IMR-90 (cell line): Measurements from ENCODE around the gene PKD1L1. TPM values are rescaled to one million over a fixed set of nuclear protein-coding genes. Genes with fewer than 3 reads are reported as not detected.

Experiments
- ATAC-seq: fragments of 200-7000 bp; cut with Tn5 transposase; 2 replicates; pipeline ENCODE4 v1.9.1; 2020; ENCODE audit warnings: low read depth, mild to moderate bottlenecking, moderate library complexity
- BruUV-seq: library from RNA; stranded (reverse); fragments of 400-500 nt; replicated peaks from 2 replicates; lab custom pipeline; 2021; lab: Mats Ljungman, UMichigan
- CTCF ChIA-PET: fragments of 300-600 bp; formaldehyde crosslinking; extraction: SDS; loops from one replicate; lab custom pipeline; 2021; ENCODE audit warnings: antibody characterized with exemption; lab: Yijun Ruan, JAX
- POLR2A ChIA-PET: fragments of 300-600 bp; sonication (Branson Sonifier 250); formaldehyde crosslinking; loops from one replicate; lab custom pipeline; 2022; ENCODE audit warnings: antibody characterized with exemption; ENCODE audit not compliant: unreplicated experiment; lab: Charles Lee
- DNase-seq: peaks from one replicate; pipeline ENCODE4 v3.0.0; 2013
- H2AFZ ChIP-seq: replicated peaks from 2 replicates; pipeline ENCODE3; 2013; ENCODE audit warnings: low read length, mild to moderate bottlenecking; ENCODE audit not compliant: poor library complexity
- H2AK5ac ChIP-seq: 2 replicates; pipeline ENCODE4 v1.6.1; 2013; ENCODE audit warnings: low read depth, low read length, inconsistent platforms
- H2AK9ac ChIP-seq: replicated peaks from 2 replicates; pipeline ENCODE3; 2013; ENCODE audit warnings: mild to moderate bottlenecking, low read depth, low read length, moderate library complexity; ENCODE audit not compliant: poor library complexity
- H2BK120ac ChIP-seq: 2 replicates; pipeline ENCODE4 v1.6.1; 2013; ENCODE audit warnings: low read depth, low read length, inconsistent platforms
- H2BK15ac ChIP-seq: 3 replicates; pipeline ENCODE4 v1.6.1; 2013; ENCODE audit warnings: low read depth, low read length, inconsistent platforms
- H2BK20ac ChIP-seq: 2 replicates; pipeline ENCODE4 v1.6.1; 2013; ENCODE audit warnings: low read depth, mild to moderate bottlenecking, inconsistent platforms, low read length, moderate library complexity
- H2BK5ac ChIP-seq: 2 replicates; pipeline ENCODE4 v1.6.1; 2013; ENCODE audit warnings: mild to moderate bottlenecking, low read depth, low read length, inconsistent platforms; ENCODE audit not compliant: poor library complexity, severe bottlenecking
- H3K14ac ChIP-seq: replicated peaks from 2 replicates; pipeline ENCODE4 v1.6.1; 2013; ENCODE audit warnings: low read depth, low read length, inconsistent platforms
- H3K18ac ChIP-seq: 2 replicates; pipeline ENCODE4 v1.6.1; 2013; ENCODE audit warnings: low read depth, low read length, control low read depth
- H3K23ac ChIP-seq: 2 replicates; pipeline ENCODE4 v1.6.1; 2013; ENCODE audit warnings: low read depth, low read length, inconsistent platforms
- H3K27ac ChIP-seq: 2 replicates; pipeline ENCODE4 v1.5.1; 2013; ENCODE audit warnings: mild to moderate bottlenecking, control low read depth, low read length; ENCODE audit not compliant: insufficient read depth
- H3K27me3 ChIP-seq: 2 replicates; pipeline ENCODE4 v1.6.1; 2013; ENCODE audit warnings: low read length; ENCODE audit not compliant: control insufficient read depth, insufficient read depth
- H3K36me3 ChIP-seq: 2 replicates; pipeline ENCODE4 v1.6.1; 2013; ENCODE audit warnings: low read length, mixed read lengths; ENCODE audit not compliant: control insufficient read depth, insufficient read depth
- H3K4ac ChIP-seq: 2 replicates; pipeline ENCODE4 v1.6.1; 2013; ENCODE audit warnings: low read depth, low read length, inconsistent platforms
- H3K4me1 ChIP-seq: 2 replicates; pipeline ENCODE4 v1.6.1; 2013; ENCODE audit warnings: low read length, mixed read lengths; ENCODE audit not compliant: control insufficient read depth, insufficient read depth
- H3K4me2 ChIP-seq: 2 replicates; pipeline ENCODE4 v1.6.1; 2013; ENCODE audit warnings: low read depth, mild to moderate bottlenecking, control low read depth, low read length, moderate library complexity
- H3K4me3 ChIP-seq: 2 replicates; pipeline ENCODE4 v1.5.1; 2013; ENCODE audit warnings: low read depth, mild to moderate bottlenecking, control low read depth, low read length, moderate library complexity; ENCODE audit not compliant: insufficient read depth
- H3K56ac ChIP-seq: 2 replicates; pipeline ENCODE4 v1.6.1; 2013; ENCODE audit warnings: low read length, inconsistent platforms; ENCODE audit not compliant: insufficient read depth; ENCODE audit errors: extremely low read depth
- H3K79me1 ChIP-seq, 2 experiments: 2 replicates each; pipeline ENCODE4 v1.6.1; 2013; ENCODE audit warnings: low read length in 2 of 2, inconsistent platforms in 1 of 2, low read depth in 1 of 2
- H3K9ac ChIP-seq: 2 replicates; pipeline ENCODE4 v1.6.1; 2013; ENCODE audit warnings: low read depth, low read length, control low read depth
- H3K9me1 ChIP-seq: 2 replicates; pipeline ENCODE4 v1.6.1; 2013; ENCODE audit warnings: low read length, inconsistent platforms; ENCODE audit not compliant: insufficient read depth
- H3K9me3 ChIP-seq: 2 replicates; pipeline ENCODE4 v1.6.1; 2013; ENCODE audit warnings: low read length; ENCODE audit not compliant: control insufficient read depth, insufficient read depth
- H4K20me1 ChIP-seq: 2 replicates; pipeline ENCODE4 v1.6.1; 2013; ENCODE audit warnings: low read length, inconsistent platforms; ENCODE audit not compliant: insufficient read depth
- H4K5ac ChIP-seq: 2 replicates; pipeline ENCODE4 v1.6.1; 2013; ENCODE audit warnings: mild to moderate bottlenecking, low read depth, low read length, control low read depth
- H4K8ac ChIP-seq, 2 experiments: 2 replicates each; pipeline ENCODE4 v1.6.1; 2013; ENCODE audit warnings: low read depth in 2 of 2, low read length in 2 of 2, control low read depth in 1 of 2, inconsistent platforms in 1 of 2
- H4K91ac ChIP-seq: 2 replicates; pipeline ENCODE4 v1.6.1; 2013; ENCODE audit warnings: low read depth, low read length, inconsistent platforms; ENCODE audit not compliant: insufficient read depth
- WGBS, 2 experiments: methylation state at CpG; one replicate each; pipeline versions ENCODE4 v1.1.5 to v1.1.7; 2013; ENCODE audit warnings: missing lambda C conversion rate in 2 of 2; ENCODE audit not compliant: insufficient read length in 1 of 2; ENCODE audit errors: extremely low coverage in 2 of 2; 5-methylcytosine and 5-hydroxymethylcytosine counted together
- dilution Hi-C: fragments of 300-500 bp; cut with HindIII; formaldehyde crosslinking; loops from one replicate; pipeline ENCODE4 v1.14.3; 2018; ENCODE audit warnings: low sequenced_read_pairs; ENCODE audit not compliant: unreplicated experiment
- in situ Hi-C: fragments of 300-500 bp; cut with MboI; formaldehyde crosslinking; loops from 3 replicates; pipeline ENCODE4 v1.14.3; 2019; ENCODE audit warnings: low sequenced_read_pairs, inconsistent platforms, mixed read lengths
- intact Hi-C: fragments of 100-400 bp; cut with micrococcal nuclease; formaldehyde crosslinking; loops from 2 replicates; pipeline ENCODE4 v1.10.0; 2022
- polyA plus RNA-seq, 3 experiments: library from polyadenylated mRNA; depleted of rRNA; stranded (reverse); fragments of >200 nt; gene quantifications; 2 replicates each; pipeline ENCODE4 v1.2.3, GENCODE V29; 2012; ENCODE audit warnings: low replicate concordance in 1 of 3
- total RNA-seq: library from RNA; depleted of rRNA; stranded (reverse); fragments of >200 nt; gene quantifications from 2 replicates; pipeline ENCODE4 v1.2.3, GENCODE V29; 2012
- TF ChIP-seq, protein P1 (sequence below): fragments of 150-350 bp; IDR thresholded peaks from 2 replicates; pipeline ENCODE4 v1.6.1; 2016; ENCODE audit warnings: low read depth, mild to moderate bottlenecking, low read length, moderate library complexity, borderline replicate concordance
- TF ChIP-seq, protein P2 (sequence below): fragments of 150-350 bp; IDR thresholded peaks from 2 replicates; pipeline ENCODE4 v1.6.1; 2017; ENCODE audit warnings: mild to moderate bottlenecking, antibody characterized with exemption, low read length, low read depth

The PKD1L1 gene
- total and polyA plus RNA-seq, 2 of the 4 experiments (the other 2 are of a cell fraction), result under 0.01 to 0.15 TPM

DNA sequence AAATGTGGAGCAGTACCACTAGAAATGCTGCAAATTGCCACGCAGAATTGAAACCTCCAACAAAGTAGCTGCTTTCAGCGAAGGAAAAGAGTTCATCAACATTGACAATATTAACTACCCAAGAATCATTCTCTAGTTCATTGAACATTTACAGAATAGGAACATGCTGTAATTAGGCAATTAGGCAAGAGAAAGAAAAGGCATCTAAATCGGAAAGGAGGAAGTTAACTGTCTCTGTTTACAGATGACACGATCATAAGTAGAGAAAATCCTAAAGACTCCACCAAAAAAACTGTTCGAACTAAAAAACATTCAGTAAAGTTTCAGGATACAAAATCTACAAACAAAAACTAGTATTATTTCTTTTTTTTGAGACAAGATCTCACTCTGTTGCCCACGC lies 8.9 kb upstream of the PKD1L1 start:
- H3K23ac ChIP-seq, result no peak overlapping the region
- no peak overlapping the region for H3K4ac ChIP-seq
- no peak overlapping the region for H2BK20ac ChIP-seq
- no peak overlapping the region for H3K27ac ChIP-seq
- H3K9me3 ChIP-seq, result no peaks in the 10 kb centered on the region
- DNase-seq, result no peak
- TF ChIP-seq, protein P1, sequence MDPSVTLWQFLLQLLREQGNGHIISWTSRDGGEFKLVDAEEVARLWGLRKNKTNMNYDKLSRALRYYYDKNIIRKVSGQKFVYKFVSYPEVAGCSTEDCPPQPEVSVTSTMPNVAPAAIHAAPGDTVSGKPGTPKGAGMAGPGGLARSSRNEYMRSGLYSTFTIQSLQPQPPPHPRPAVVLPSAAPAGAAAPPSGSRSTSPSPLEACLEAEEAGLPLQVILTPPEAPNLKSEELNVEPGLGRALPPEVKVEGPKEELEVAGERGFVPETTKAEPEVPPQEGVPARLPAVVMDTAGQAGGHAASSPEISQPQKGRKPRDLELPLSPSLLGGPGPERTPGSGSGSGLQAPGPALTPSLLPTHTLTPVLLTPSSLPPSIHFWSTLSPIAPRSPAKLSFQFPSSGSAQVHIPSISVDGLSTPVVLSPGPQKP, result no peak
- TF ChIP-seq, protein P2, sequence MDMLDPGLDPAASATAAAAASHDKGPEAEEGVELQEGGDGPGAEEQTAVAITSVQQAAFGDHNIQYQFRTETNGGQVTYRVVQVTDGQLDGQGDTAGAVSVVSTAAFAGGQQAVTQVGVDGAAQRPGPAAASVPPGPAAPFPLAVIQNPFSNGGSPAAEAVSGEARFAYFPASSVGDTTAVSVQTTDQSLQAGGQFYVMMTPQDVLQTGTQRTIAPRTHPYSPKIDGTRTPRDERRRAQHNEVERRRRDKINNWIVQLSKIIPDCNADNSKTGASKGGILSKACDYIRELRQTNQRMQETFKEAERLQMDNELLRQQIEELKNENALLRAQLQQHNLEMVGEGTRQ, result no peak
- no peak overlapping the region for H3K4me2 ChIP-seq
- BruUV-seq, result no TSS peak
- H3K4me3 ChIP-seq, result no peak overlapping the region
- peaks cover 10% of the 10 kb centered on the region for H3K36me3 ChIP-seq
- no peak overlapping the region for H4K8ac ChIP-seq
- peaks cover 12 to 14% of the 10 kb centered on the region in 2 experiments for H3K79me1 ChIP-seq
- no peak overlapping the region for H2AFZ ChIP-seq
- in situ Hi-C loops (no loop called here), intact Hi-C loops (no loop called here), dilution Hi-C loops (no loop called here)
- H2BK5ac ChIP-seq, result no peak overlapping the region
- whole genome bisulfite sequencing, 2 experiments, result no CpG with 5 or more reads among the region's 6 CpGs
- POLR2A ChIA-PET, result no interaction called here
- H4K91ac ChIP-seq, result no peak overlapping the region
- H4K5ac ChIP-seq, result no peak overlapping the region
- H3K18ac ChIP-seq, result no peak overlapping the region
- H3K14ac ChIP-seq, result no peak overlapping the region
- H3K9ac ChIP-seq, result no peak overlapping the region
- no peak overlapping the region for H2AK5ac ChIP-seq
- H2AK9ac ChIP-seq, result no peak overlapping the region
- H3K9me1 ChIP-seq, result peaks cover 8% of the 10 kb centered on the region
- no peak overlapping the region for H2BK15ac ChIP-seq
- H4K20me1 ChIP-seq, result peaks cover 4% of the 10 kb centered on the region; the same call in 1 of the 2 replicates
- ATAC-seq, result no peak
- CTCF ChIA-PET, result interaction anchor here (1.4 kb wide), 1 partner anchor 12 kb away, joined by 7 read pairs; no protein-coding TSS in a partner anchor
- H3K4me1 ChIP-seq, result peaks cover 4% of the 10 kb centered on the region; the same call in 1 of the 2 replicates
- no peaks in the 10 kb centered on the region for H3K27me3 ChIP-seq
- H3K56ac ChIP-seq, result no peak overlapping the region
- H2BK120ac ChIP-seq, result no peak overlapping the region
